Mesenchymal stem cell (in vitro differentiated cells and primary cell): Measurements from ENCODE around the gene SPEN.
"Not testable (repeated sequence)": the region's sequence is repeated elsewhere in the genome, so short reads cannot be mapped to it uniquely, and the experiment has no call there.

Experiments used
- DNase-seq: peaks from one replicate; pipeline ENCODE4 v3.0.0-alpha.2; 2013
- H2AFZ ChIP-seq: one replicate; pipeline ENCODE4 v1.6.1; 2013; ENCODE audit warnings: low read depth, mild to moderate bottlenecking, control low read depth, inconsistent platforms, low read length, moderate library complexity
- H2AK5ac ChIP-seq: 2 replicates; pipeline ENCODE4 v1.6.1; 2013; ENCODE audit warnings: low read length, moderate library complexity, mild to moderate bottlenecking, inconsistent platforms; ENCODE audit not compliant: severe bottlenecking
- H2BK120ac ChIP-seq: one replicate; pipeline ENCODE4 v1.6.1; 2013; ENCODE audit warnings: low read depth, mild to moderate bottlenecking, inconsistent platforms, low read length, moderate library complexity
- H2BK12ac ChIP-seq, 2 experiments: one replicate each; pipeline ENCODE4 v1.6.1; 2013; ENCODE audit warnings: inconsistent platforms in 2 of 2, low read length in 2 of 2, mild to moderate bottlenecking in 2 of 2, moderate library complexity in 2 of 2, control low read depth in 1 of 2
- H2BK15ac ChIP-seq: one replicate; pipeline ENCODE4 v1.6.1; 2013; ENCODE audit warnings: mild to moderate bottlenecking, low read depth, inconsistent platforms; ENCODE audit not compliant: poor library complexity, severe bottlenecking
- H2BK5ac ChIP-seq: 2 replicates; pipeline ENCODE4 v1.6.1; 2013; ENCODE audit warnings: low read depth, mild to moderate bottlenecking, low read length, control low read depth, inconsistent platforms; ENCODE audit not compliant: poor library complexity, severe bottlenecking
- H3K14ac ChIP-seq, 2 experiments: one replicate each; pipeline ENCODE4 v1.6.1; 2013; ENCODE audit warnings: inconsistent platforms in 2 of 2, low read length in 2 of 2, control low read depth in 1 of 2, mild to moderate bottlenecking in 1 of 2, moderate library complexity in 1 of 2
- H3K18ac ChIP-seq, 2 experiments: one replicate each; pipeline ENCODE4 v1.6.1; 2013; ENCODE audit warnings: inconsistent platforms in 2 of 2, low read length in 2 of 2, control low read depth in 1 of 2, low read depth in 1 of 2, mild to moderate bottlenecking in 1 of 2
- H3K23ac ChIP-seq, 2 experiments: one replicate each; pipeline ENCODE4 v1.6.1; 2013; ENCODE audit warnings: inconsistent platforms in 2 of 2, low read length in 2 of 2, mild to moderate bottlenecking in 2 of 2, moderate library complexity in 2 of 2, control low read depth in 1 of 2
- H3K27ac ChIP-seq: 2 replicates; pipeline ENCODE4 v1.5.1; 2013; ENCODE audit warnings: mild to moderate bottlenecking, moderate library complexity, low read length, control low read depth, inconsistent platforms; ENCODE audit not compliant: poor library complexity, severe bottlenecking
- H3K27me3 ChIP-seq, 2 experiments: 2 replicates each; pipeline versions ENCODE4 v1.6.1 to v1.7.0; 2013; ENCODE audit warnings: low read length in 2 of 2, mild to moderate bottlenecking in 2 of 2, moderate library complexity in 2 of 2, control low read depth in 1 of 2, inconsistent platforms in 1 of 2; ENCODE audit not compliant: control insufficient read depth in 1 of 2, insufficient read depth in 1 of 2
- H3K36me3 ChIP-seq, 2 experiments: 2 replicates each; pipeline versions ENCODE4 v1.6.1 to v1.7.0; 2013; ENCODE audit warnings: low read length in 2 of 2, control low read depth in 1 of 2, inconsistent platforms in 1 of 2, low read depth in 1 of 2, mild to moderate bottlenecking in 1 of 2; ENCODE audit not compliant: insufficient read depth in 2 of 2, control insufficient read depth in 1 of 2
- H3K4ac ChIP-seq, 2 experiments: one replicate each; pipeline ENCODE4 v1.6.1; 2013; ENCODE audit warnings: inconsistent platforms in 2 of 2, low read length in 2 of 2, mild to moderate bottlenecking in 2 of 2, moderate library complexity in 2 of 2, control low read depth in 1 of 2, low read depth in 1 of 2
- H3K4me1 ChIP-seq: 2 replicates; pipeline ENCODE4 v1.6.1; 2013; ENCODE audit warnings: low read depth, low read length, control low read depth; ENCODE audit not compliant: control insufficient read depth, insufficient read depth
- H3K4me2 ChIP-seq: 2 replicates; pipeline ENCODE4 v1.6.1; 2013; ENCODE audit warnings: low read length, mild to moderate bottlenecking, inconsistent platforms; ENCODE audit not compliant: poor library complexity, severe bottlenecking
- H3K4me3 ChIP-seq, 2 experiments: 2 replicates each; pipeline versions ENCODE4 v1.5.1 to v1.7.0; 2013; ENCODE audit warnings: low read length in 2 of 2, mild to moderate bottlenecking in 2 of 2, control low read depth in 1 of 2, low read depth in 1 of 2; ENCODE audit not compliant: insufficient read depth in 1 of 2
- H3K79me1 ChIP-seq: replicated peaks from 2 replicates; pipeline ENCODE4 v1.6.1; 2013; ENCODE audit warnings: mild to moderate bottlenecking, control low read depth, low read length, inconsistent platforms; ENCODE audit not compliant: poor library complexity, severe bottlenecking
- H3K9ac ChIP-seq: 2 replicates; pipeline ENCODE4 v1.7.0; 2013; ENCODE audit warnings: mild to moderate bottlenecking, low read length, moderate library complexity
- H3K9me3 ChIP-seq: 2 replicates; pipeline ENCODE4 v1.7.0; 2013; ENCODE audit warnings: mild to moderate bottlenecking, low read length; ENCODE audit not compliant: control insufficient read depth
- H4K8ac ChIP-seq: one replicate; pipeline ENCODE4 v1.6.1; 2013; ENCODE audit warnings: inconsistent platforms, mild to moderate bottlenecking, low read length, moderate library complexity
- H4K91ac ChIP-seq: one replicate; pipeline ENCODE4 v1.6.1; 2013; ENCODE audit warnings: mild to moderate bottlenecking, low read length, inconsistent platforms
- WGBS: methylation state at CpG from one replicate; pipeline ENCODE4 v1.1.7; 2013; ENCODE audit warnings: mixed read lengths; 5-methylcytosine and 5-hydroxymethylcytosine counted together

The SPEN gene

GRCh38 chr1:15828931-15829330 lies 18.6 kb upstream of the SPEN start:
- not testable (repeated sequence) for H3K9me3 ChIP-seq, H3K18ac ChIP-seq, H2AK5ac ChIP-seq, H3K14ac ChIP-seq, H3K9ac ChIP-seq, H4K91ac ChIP-seq, H2BK120ac ChIP-seq, H3K4ac ChIP-seq, H3K4me2 ChIP-seq, H3K36me3 ChIP-seq, H3K27ac ChIP-seq, H2BK12ac ChIP-seq, H4K8ac ChIP-seq, DNase-seq, H2BK15ac ChIP-seq, H2BK5ac ChIP-seq, H2AFZ ChIP-seq, H3K4me1 ChIP-seq, H3K4me3 ChIP-seq, H3K79me1 ChIP-seq, H3K27me3 ChIP-seq, H3K23ac ChIP-seq
- 96% methylated on average over 9 of the region's 14 CpGs for WGBS

- no peaks in the 10 kb centered on the region for H3K36me3 ChIP-seq
- WGBS, result 86% methylated on average over 1 of the region's 1 CpG
Measured at GRCh38 chr1:15830258-15830657, 17.2 kb upstream of the SPEN start.

GRCh38 chr1:15833069-15833679 lies 14.3 kb upstream of the SPEN start:
- Histone ChIP-seq H3K18ac (no peak overlapping the region), H2BK12ac (no peak overlapping the region), H2AK5ac (peak overlapping the region; percentile 20), H2BK5ac (no peak overlapping the region), H3K23ac (peak overlapping the region in 1 of 2 experiments; percentile 85), H2BK120ac (no peak overlapping the region), H2AFZ (no peak overlapping the region), H3K4me2 (no peak overlapping the region), H3K4ac (peak overlapping the region in 1 of 2 experiments; percentile 55), H3K9ac (peak overlapping the region; percentile 97), H4K8ac (no peak overlapping the region), H3K9me3 (no peaks in the 10 kb centered on the region), H3K27me3 (no peaks in the 10 kb centered on the region), H2BK15ac (no peak overlapping the region), H3K4me1 (peaks cover 11% of the 10 kb centered on the region), H4K91ac (no peak overlapping the region), H3K27ac (no peak overlapping the region), H3K14ac (no peak overlapping the region), H3K36me3 (no peaks in the 10 kb centered on the region), H3K4me3 (peak overlapping the region in 1 of 2 experiments; percentile 97), H3K79me1 (peaks cover 11% of the 10 kb centered on the region)
- DNase-seq, result peak; percentile 28
- 88% methylated on average over 23 of the region's 24 CpGs for WGBS

More at GRCh38 chr1:15830258-15830657, 17.2 kb upstream of the SPEN start:
- H2BK15ac ChIP-seq, result no peak overlapping the region
- H3K9me3 ChIP-seq, result no peaks in the 10 kb centered on the region
- no peak overlapping the region for H2BK5ac ChIP-seq
- no peak overlapping the region for H3K4me3 ChIP-seq
- H2BK120ac ChIP-seq, result no peak overlapping the region
- H3K23ac ChIP-seq, result no peak overlapping the region
- H4K91ac ChIP-seq, result no peak overlapping the region
- H3K4me2 ChIP-seq, result no peak overlapping the region
- no peak overlapping the region for H2AK5ac ChIP-seq
- H3K27ac ChIP-seq, result no peak overlapping the region
- no peak overlapping the region for H3K9ac ChIP-seq
- H4K8ac ChIP-seq, result no peak overlapping the region
- no peak overlapping the region for H2BK12ac ChIP-seq
- peaks cover 4% of the 10 kb centered on the region for H3K4me1 ChIP-seq
- H3K18ac ChIP-seq, result no peak overlapping the region
- H3K79me1 ChIP-seq, result peaks cover 7% of the 10 kb centered on the region
- no peak overlapping the region for H3K14ac ChIP-seq
- DNase-seq, result no peak
- H2AFZ ChIP-seq, result no peak overlapping the region
- no peaks in the 10 kb centered on the region for H3K27me3 ChIP-seq
- H3K4ac ChIP-seq, result no peak overlapping the region

GRCh38 chr1:15833842-15834405 lies 13.6 kb upstream of the SPEN start:
- H3K23ac ChIP-seq, result no peak overlapping the region
- no peak overlapping the region for H4K91ac ChIP-seq
- no peak overlapping the region for H2BK12ac ChIP-seq
- H2BK15ac ChIP-seq, result no peak overlapping the region
- H2BK5ac ChIP-seq, result no peak overlapping the region
- H3K36me3 ChIP-seq, result no peaks in the 10 kb centered on the region
- H3K4me3 ChIP-seq, result peak overlapping the region in 1 of 2 experiments; percentile 97
- H3K9me3 ChIP-seq, result no peaks in the 10 kb centered on the region
- H2AFZ ChIP-seq, result no peak overlapping the region
- peak overlapping the region; percentile 97 for H3K9ac ChIP-seq
- H3K14ac ChIP-seq, result no peak overlapping the region
- H2BK120ac ChIP-seq, result no peak overlapping the region
- H3K27me3 ChIP-seq, result no peaks in the 10 kb centered on the region
- no peak overlapping the region for H3K18ac ChIP-seq
- no peak overlapping the region for H4K8ac ChIP-seq
- peaks cover 11% of the 10 kb centered on the region for H3K79me1 ChIP-seq
- WGBS, result 15% methylated on average over 8 of the region's 10 CpGs
- peaks cover 11% of the 10 kb centered on the region for H3K4me1 ChIP-seq
- H2AK5ac ChIP-seq, result no peak overlapping the region
- DNase-seq, result no peak
- peak overlapping the region; percentile 100 for H3K27ac ChIP-seq
- no peak overlapping the region for H3K4ac ChIP-seq
- H3K4me2 ChIP-seq, result peak overlapping the region; percentile 97
